ENCODE results near the gene CFAP90.

DNA sequence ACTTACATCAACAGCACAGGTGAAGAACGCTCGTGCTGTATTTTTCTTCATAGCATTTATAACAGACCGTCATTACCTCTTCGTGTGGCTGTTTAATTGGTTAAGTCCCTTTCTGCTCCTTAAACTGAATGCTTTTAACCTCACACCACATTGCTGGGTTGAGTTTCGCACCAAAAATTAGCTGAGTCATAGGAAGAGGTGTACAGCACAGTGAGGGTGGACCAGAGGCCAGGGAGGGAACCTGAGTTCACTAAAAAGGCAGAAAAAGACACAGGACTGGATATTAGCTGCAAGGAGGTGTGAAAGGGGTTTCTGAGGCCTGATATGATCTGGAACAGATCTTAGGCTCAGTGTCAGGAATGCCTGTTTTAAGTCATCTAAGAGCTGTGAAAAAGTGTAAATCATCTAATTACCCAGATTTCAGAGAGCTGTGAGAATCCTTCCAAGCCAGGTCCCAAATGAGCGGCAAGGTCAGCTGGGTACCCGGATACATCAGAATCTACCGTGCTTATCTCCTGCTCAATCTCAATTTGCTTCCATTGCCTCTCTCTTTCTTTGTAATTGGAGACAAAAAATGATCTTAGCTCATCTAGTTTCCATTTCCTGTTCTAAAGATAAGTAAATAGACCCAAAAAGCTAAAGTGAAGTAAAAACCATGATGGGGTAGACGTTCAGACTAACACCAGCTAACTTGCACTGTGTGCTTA is 7.1 kb upstream of the CFAP90 start:
- TF ChIP-seq EP300 (IDR thresholded peaks at IDR 0.05; ENCODE audit: borderline replicate concordance in 1 of 2, low read depth in 2 of 2, low read length in 2 of 2) (no peak), EZH2 (IDR thresholded peaks at IDR 0.05; ENCODE audit: low read depth, low read length, severe bottlenecking) (no peak), RXRA (IDR thresholded peaks at IDR 0.05; ENCODE audit: insufficient read depth, low read depth, low read length) (no peak), CEBPB (IDR thresholded peaks at IDR 0.05; ENCODE audit: low read depth, low read length) (no peak), CTCF (IDR thresholded peaks at IDR 0.05; ENCODE audit: control extremely low read depth in 1 of 3, insufficient read depth in 1 of 3, low read depth in 1 of 3, low read length in 3 of 3) (no peak), GTF2F1 (IDR thresholded peaks at IDR 0.05; ENCODE audit: borderline replicate concordance, low read depth, low read length) (no peak), POLR2A (IDR thresholded peaks at IDR 0.05; ENCODE audit: control extremely low read depth in 1 of 2, low read depth in 2 of 2, low read length in 2 of 2) (no peak), KDM5A (IDR thresholded peaks at IDR 0.05; ENCODE audit: low read length) (no peak), SP4 (IDR thresholded peaks at IDR 0.05; ENCODE audit: low read length) (no peak), TEAD4 (IDR thresholded peaks at IDR 0.05; ENCODE audit: low read depth, low read length) (no peak), TCF12 (IDR thresholded peaks at IDR 0.05; ENCODE audit: low read depth, low read length) (no peak), POLR2AphosphoS5 (IDR thresholded peaks at IDR 0.05; ENCODE audit: low read depth, low read length) (no peak), MAFK (IDR thresholded peaks at IDR 0.05; ENCODE audit: low read depth, low read length) (no peak)
- TF ChIP-seq, protein P1, sequence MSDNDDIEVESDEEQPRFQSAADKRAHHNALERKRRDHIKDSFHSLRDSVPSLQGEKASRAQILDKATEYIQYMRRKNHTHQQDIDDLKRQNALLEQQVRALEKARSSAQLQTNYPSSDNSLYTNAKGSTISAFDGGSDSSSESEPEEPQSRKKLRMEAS (IDR thresholded peaks at IDR 0.05), result no peak
